Body of pancreas (tissue), 4 donors: ENCODE data around the gene SIPA1L3. TPM values are rescaled to one million over a fixed set of nuclear protein-coding genes. Genes with fewer than 3 reads are reported as not detected.

Experiments
- ATAC-seq: fragments of 150-250 bp; one replicate; pipeline ENCODE4 v1.9.1; 2016
- DNase-seq, 4 donors: peaks; one replicate each; pipeline ENCODE4 v3.0.0-alpha.2; 2019
- H3K27ac ChIP-seq, 4 donors: fragments of 200-600 bp; sonication (generic); 1 replicate in 3 of 4; 2 replicates in 1 of 4; pipeline versions ENCODE4 v1.5.1 to v1.6.1; 2016 to 2019; ENCODE audit warnings: mild to moderate bottlenecking in 1 of 4, mixed read lengths in 1 of 4, moderate library complexity in 1 of 4
- H3K27me3 ChIP-seq, 2 donors: fragments of 200-600 bp; sonication (generic); one replicate each; pipeline ENCODE4 v1.6.0; 2016; ENCODE audit warnings: mild to moderate bottlenecking in 1 of 2
- H3K36me3 ChIP-seq, 2 donors: fragments of 200-600 bp; sonication (generic); replicated peaks in 1 of 2; 2 replicates each; pipeline ENCODE4 v1.5.1; 2016; ENCODE audit warnings: low read depth in 2 of 2; ENCODE audit not compliant: insufficient read depth in 1 of 2
- H3K4me1 ChIP-seq: fragments of 200-600 bp; sonication (generic); one replicate; pipeline ENCODE4 v1.6.0; 2016
- H3K4me3 ChIP-seq, 2 donors: fragments of 200-600 bp; sonication (generic); 1 replicate in 1 of 2; 2 replicates in 1 of 2; pipeline ENCODE4 v1.5.1; 2016 to 2019
- H3K9me3 ChIP-seq, 3 donors: fragments of 200-600 bp; sonication (generic); 1 replicate in 2 of 3; 2 replicates in 1 of 3; pipeline ENCODE4 v1.5.1; 2016
- POLR2A ChIP-seq, 3 donors: fragments of 450-650 bp; IDR thresholded peaks; one replicate each; pipeline ENCODE4 v1.6.1; 2016; ENCODE audit warnings: antibody characterized with exemption in 3 of 3, mild to moderate bottlenecking in 2 of 3
- WGBS, 2 donors: methylation state at CpG; one replicate each; pipeline ENCODE4 v1.1.5; 2017; 5-methylcytosine and 5-hydroxymethylcytosine counted together
- intact Hi-C: fragments of 100-400 bp; cut with DNase I; formaldehyde crosslinking; loops from one replicate; pipeline ENCODE4 v1.15.1; 2023
- total RNA-seq, 2 donors: library from RNA; depleted of rRNA; stranded (reverse); fragments of >200 nt; gene quantifications; one replicate each; pipeline ENCODE4 v1.1.0, GENCODE V29; 2016
- TF ChIP-seq, protein P1 (sequence below), 7 experiments: fragments of 450-650 bp in 4 of 7; fragments of 200-600 bp in 3 of 7; sonication (generic) in 3 of 7; IDR thresholded peaks; one replicate each; pipeline ENCODE4 v1.5.1; 2016 to 2019; ENCODE audit warnings: antibody characterized with exemption in 7 of 7

SIPA1L3 gene
- total RNA-seq, 2 donors from 2014 or later: 41.5 to 62.0 TPM

DNA sequence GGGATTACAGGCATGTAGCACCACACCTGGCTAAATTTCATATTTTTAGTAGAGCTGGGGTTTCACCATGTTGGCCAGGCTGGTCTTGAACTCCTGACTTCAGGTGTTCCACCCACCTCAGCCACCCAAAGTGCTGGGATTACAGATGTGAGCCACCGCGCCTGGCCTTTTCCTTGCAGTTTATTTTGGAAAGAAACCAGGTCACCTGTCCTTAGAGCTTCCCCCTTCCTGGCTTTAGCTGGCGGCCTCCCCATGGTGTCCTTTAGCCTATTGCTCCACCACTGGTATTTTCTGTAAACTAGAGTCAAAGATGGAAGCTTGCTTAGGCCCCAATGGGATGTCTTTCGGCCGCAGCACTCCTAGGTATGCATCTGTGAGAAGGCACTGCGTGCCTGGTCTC, 225.8 kb downstream of the SIPA1L3 start:
- no peaks in the 10 kb centered on the region for H3K9me3 ChIP-seq
- WGBS, 2 donors: 78 to 80% methylated on average over 6 of the region's 6 CpGs
- ATAC-seq: no peak
- no peak overlapping the region for H3K4me3 ChIP-seq
- H3K27ac ChIP-seq: no peak overlapping the region
- no peaks in the 10 kb centered on the region for H3K4me1 ChIP-seq
- intact Hi-C loops: no loop called here
- no peaks in the 10 kb centered on the region for H3K36me3 ChIP-seq
- no peak for DNase-seq
- no peaks in the 10 kb centered on the region for H3K27me3 ChIP-seq
- TF ChIP-seq, protein P1, sequence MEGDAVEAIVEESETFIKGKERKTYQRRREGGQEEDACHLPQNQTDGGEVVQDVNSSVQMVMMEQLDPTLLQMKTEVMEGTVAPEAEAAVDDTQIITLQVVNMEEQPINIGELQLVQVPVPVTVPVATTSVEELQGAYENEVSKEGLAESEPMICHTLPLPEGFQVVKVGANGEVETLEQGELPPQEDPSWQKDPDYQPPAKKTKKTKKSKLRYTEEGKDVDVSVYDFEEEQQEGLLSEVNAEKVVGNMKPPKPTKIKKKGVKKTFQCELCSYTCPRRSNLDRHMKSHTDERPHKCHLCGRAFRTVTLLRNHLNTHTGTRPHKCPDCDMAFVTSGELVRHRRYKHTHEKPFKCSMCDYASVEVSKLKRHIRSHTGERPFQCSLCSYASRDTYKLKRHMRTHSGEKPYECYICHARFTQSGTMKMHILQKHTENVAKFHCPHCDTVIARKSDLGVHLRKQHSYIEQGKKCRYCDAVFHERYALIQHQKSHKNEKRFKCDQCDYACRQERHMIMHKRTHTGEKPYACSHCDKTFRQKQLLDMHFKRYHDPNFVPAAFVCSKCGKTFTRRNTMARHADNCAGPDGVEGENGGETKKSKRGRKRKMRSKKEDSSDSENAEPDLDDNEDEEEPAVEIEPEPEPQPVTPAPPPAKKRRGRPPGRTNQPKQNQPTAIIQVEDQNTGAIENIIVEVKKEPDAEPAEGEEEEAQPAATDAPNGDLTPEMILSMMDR (IDR thresholded peaks at IDR 0.05): no peak
- TF ChIP-seq POLR2A (IDR thresholded peaks at IDR 0.05): no peak

DNA sequence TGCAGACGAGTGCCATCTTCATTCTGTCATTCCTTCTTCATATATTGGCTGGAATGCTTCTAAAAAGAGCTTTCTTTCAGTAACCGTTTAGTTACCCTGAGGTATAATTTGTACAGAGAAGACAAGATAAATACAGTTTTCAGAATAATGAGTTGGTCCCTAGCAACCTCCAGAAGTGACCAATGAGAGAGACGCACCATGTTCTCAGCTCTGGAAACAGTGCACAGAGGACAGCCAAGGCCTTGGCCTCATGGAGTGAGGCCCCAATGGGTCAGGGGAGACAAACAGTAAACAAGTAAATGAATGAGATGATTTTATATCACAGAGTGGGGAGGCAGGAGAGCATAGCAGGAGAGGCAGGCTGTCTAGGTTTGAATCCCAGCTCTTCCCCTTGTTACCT, 226.3 kb downstream of the SIPA1L3 start:
- no peaks in the 10 kb centered on the region for H3K4me1 ChIP-seq
- TF ChIP-seq, protein P1 (IDR thresholded peaks at IDR 0.05): no peak
- no peak for TF ChIP-seq POLR2A (IDR thresholded peaks at IDR 0.05)
- intact Hi-C loops: no loop called here
- DNase-seq (no peak), ATAC-seq (no peak)
- H3K4me3 ChIP-seq: no peak overlapping the region
- no peak overlapping the region for H3K27ac ChIP-seq
- no peaks in the 10 kb centered on the region for H3K36me3 ChIP-seq
- no peaks in the 10 kb centered on the region for H3K9me3 ChIP-seq
- 84 to 92% methylated on average over 3 of the region's 3 CpGs for WGBS, 2 donors
- no peaks in the 10 kb centered on the region for H3K27me3 ChIP-seq

DNA sequence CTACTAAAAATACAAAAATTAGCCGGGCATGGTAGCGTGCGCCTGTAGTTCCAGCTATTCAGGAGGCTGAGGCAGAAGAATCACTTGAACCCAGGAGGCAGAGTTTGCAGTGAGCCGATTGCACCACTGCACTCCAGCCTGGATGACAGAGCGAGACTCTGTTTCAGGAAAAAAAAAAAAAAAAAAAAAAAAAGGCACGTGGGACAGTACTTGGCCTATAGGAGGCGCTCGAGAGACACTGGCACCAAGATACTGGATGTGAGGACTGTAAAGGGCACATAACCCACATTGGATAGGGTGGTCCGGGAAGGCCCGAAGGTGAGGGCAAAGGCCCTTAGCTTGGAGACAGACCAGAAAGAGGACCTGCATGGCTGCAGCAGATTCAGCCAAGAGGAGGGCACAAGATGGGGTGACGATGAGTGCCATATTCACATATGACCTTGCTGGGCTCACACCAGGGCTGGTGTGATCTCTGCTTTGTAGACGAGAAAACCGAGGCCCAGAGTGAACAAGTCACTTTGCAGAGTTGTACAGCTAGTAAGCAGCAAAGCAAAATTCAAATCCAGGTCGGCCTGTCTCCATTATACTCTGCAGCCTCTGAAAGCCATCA, 227.6 kb downstream of the SIPA1L3 start:
- H3K4me3 ChIP-seq: no peak overlapping the region
- H3K9me3 ChIP-seq: no peaks in the 10 kb centered on the region
- 75% methylated on average over 13 to 14 of the region's 14 CpGs for WGBS, 2 donors
- H3K27ac ChIP-seq: no peak overlapping the region
- no peaks in the 10 kb centered on the region for H3K4me1 ChIP-seq
- no peaks in the 10 kb centered on the region for H3K27me3 ChIP-seq
- ATAC-seq: no peak
- peak; percentile 31 to 46 (median 34) for DNase-seq
- H3K36me3 ChIP-seq: no peaks in the 10 kb centered on the region
- TF ChIP-seq POLR2A (IDR thresholded peaks at IDR 0.05): no peak
- TF ChIP-seq, protein P1 (IDR thresholded peaks at IDR 0.05): peak in 6 of 7 experiments; percentile 9 to 45 (median 28)
- intact Hi-C loops: no loop called here

DNA sequence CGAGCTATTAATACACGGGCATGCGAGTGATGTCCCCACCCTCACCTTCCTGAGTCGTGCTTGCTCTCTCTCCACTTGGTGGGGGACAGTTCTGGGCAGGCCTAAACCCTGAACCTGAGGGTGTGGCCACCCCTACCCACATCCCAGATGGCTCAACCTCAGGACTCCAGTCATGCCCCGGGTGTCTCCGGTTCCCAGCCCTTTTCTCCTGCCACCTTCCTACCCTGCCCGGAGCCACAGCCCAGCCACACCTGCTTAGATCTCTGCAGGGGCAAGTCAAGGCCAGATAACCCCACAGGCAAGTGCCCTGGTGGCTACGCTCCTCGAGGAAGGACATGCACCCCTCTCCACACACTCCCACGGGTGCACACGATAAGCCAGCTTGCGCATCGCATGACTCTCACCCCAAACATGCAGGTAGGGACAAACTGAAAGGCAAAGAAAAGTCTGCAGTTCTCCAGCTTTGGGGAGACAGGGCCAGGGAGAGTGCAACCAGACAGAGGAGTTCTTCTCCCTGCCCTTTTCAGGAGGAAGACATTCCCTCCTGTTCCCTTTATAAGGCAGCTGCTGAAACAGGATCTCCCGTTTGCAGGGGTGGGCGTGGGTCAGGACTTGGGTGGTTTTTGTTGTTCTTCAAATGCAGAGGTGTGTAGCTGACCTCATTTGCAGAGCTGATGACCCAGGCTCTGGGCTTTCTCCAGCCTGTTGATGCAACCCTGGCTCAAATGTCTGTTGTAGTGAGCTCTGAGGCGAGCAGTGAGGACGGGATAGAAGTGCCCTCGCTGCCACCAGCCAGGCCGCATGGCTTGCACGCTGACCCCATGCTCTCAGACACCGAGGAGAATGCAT, 228.4 kb downstream of the SIPA1L3 start:
- intact Hi-C loops: no loop called here
- no peak for ATAC-seq

More for the DNA sequence above, 228.4 kb downstream of the SIPA1L3 start:
- H3K27me3 ChIP-seq: no peaks in the 10 kb centered on the region
- H3K36me3 ChIP-seq: no peaks in the 10 kb centered on the region
- TF ChIP-seq, protein P1 (IDR thresholded peaks at IDR 0.05): no peak
- no peaks in the 10 kb centered on the region for H3K4me1 ChIP-seq
- no peak overlapping the region for H3K27ac ChIP-seq
- no peak overlapping the region for H3K4me3 ChIP-seq
- 84 to 90% methylated on average over 19 to 20 of the region's 21 CpGs for WGBS, 2 donors
- no peak for DNase-seq
- no peaks in the 10 kb centered on the region for H3K9me3 ChIP-seq
